ENCODE data around the gene TTLL9. TPM values are rescaled to one million over a fixed set of nuclear protein-coding genes. Genes with fewer than 3 reads are reported as not detected.
A peak's percentile ranks its signal among the peaks of the same experiment; 100 is the strongest.

Gene TTLL9
- total RNA-seq, 6 experiments from 2014 or later: not detected

GRCh38 chr20:31877684-31878083 lies 7.2 kb downstream of the TTLL9 start:
- Histone ChIP-seq H3K4me1 (no peaks in the 10 kb centered on the region), H3K4me3 (no peak overlapping the region), H3K36me3 (no peaks in the 10 kb centered on the region), H3K27ac (no peak overlapping the region), H3K9me3 (no peaks in the 10 kb centered on the region), H3K27me3 (no peaks in the 10 kb centered on the region)
- ATAC-seq (no peak), DNase-seq (no peak)
- intact Hi-C loops (cut with DNase I): no loop called here
- no peak for TF ChIP-seq CTCF (IDR thresholded peaks at IDR 0.05)
- no peak for TF ChIP-seq POLR2A (IDR thresholded peaks at IDR 0.05)

GRCh38 chr20:31879143-31879987 lies 8.9 kb downstream of the TTLL9 start:
- H3K4me3 ChIP-seq: peak overlapping the region; percentile 20 to 65 (median 56)
- H3K27me3 ChIP-seq: no peaks in the 10 kb centered on the region
- intact Hi-C loops (cut with DNase I): no loop called here
- TF ChIP-seq CTCF (IDR thresholded peaks at IDR 0.05) (no peak), POLR2A (IDR thresholded peaks at IDR 0.05) (peak; percentile 44)
- H3K27ac ChIP-seq: peak overlapping the region in 2 of 3 donors; percentile 10 to 12
- H3K4me1 ChIP-seq: no peaks in the 10 kb centered on the region
- H3K36me3 ChIP-seq: no peaks in the 10 kb centered on the region
- 6% methylated on average over 45 of the region's 45 CpGs for WGBS (ENCODE audit: insufficient coverage, low coverage, low lambda C conversion rate, missing lambda C conversion rate)
- DNase-seq: peak; percentile 96 to 97 (median 97)
- ATAC-seq: peak; percentile 97 to 99 (median 98)
- peaks cover 0 to 4% (median 0%) of the 10 kb centered on the region in 4 donors for H3K9me3 ChIP-seq

DNA sequence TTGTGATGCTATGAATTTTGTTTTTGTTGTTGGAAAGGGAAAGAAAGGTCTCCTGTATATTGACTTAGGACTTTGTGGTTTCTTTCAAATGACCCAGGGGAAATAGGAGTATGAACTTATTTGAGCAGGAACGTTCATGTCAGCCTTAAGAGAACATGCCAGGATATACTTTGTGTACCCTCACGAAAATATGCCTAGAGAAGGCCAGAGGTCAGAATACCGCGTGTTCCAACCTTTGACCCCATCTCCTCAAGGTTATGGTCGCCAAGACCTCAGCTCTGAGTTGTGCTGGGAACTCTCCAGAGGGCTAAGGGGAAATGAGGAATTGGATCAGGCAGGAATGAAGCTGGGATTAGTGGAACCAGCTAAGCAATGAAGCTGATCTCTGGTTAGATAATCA lies 11.5 kb downstream of the TTLL9 start:
- H3K27ac ChIP-seq: no peak overlapping the region
- DNase-seq: no peak
- 29% methylated on average over 5 of the region's 5 CpGs for WGBS (ENCODE audit: insufficient coverage, low coverage, low lambda C conversion rate, missing lambda C conversion rate)

GRCh38 chr20:31883829-31884228 lies 13.4 kb downstream of the TTLL9 start:
- no peaks in the 10 kb centered on the region for H3K27me3 ChIP-seq
- peaks cover 0 to 4% (median 0%) of the 10 kb centered on the region in 4 donors for H3K9me3 ChIP-seq
- H3K4me3 ChIP-seq: no peak overlapping the region
- H3K4me1 ChIP-seq: no peaks in the 10 kb centered on the region
- DNase-seq (no peak), ATAC-seq (no peak)
- TF ChIP-seq POLR2A (IDR thresholded peaks at IDR 0.05): no peak
- TF ChIP-seq CTCF (IDR thresholded peaks at IDR 0.05): no peak
- intact Hi-C loops (cut with DNase I): no loop called here
- no peak overlapping the region for H3K27ac ChIP-seq
- no peaks in the 10 kb centered on the region for H3K36me3 ChIP-seq

More for the DNA sequence above, 11.5 kb downstream of the TTLL9 start:
- no peaks in the 10 kb centered on the region for H3K36me3 ChIP-seq
- intact Hi-C loops (cut with DNase I): no loop called here
- no peak overlapping the region for H3K4me3 ChIP-seq
- H3K4me1 ChIP-seq: no peaks in the 10 kb centered on the region
- H3K27me3 ChIP-seq: no peaks in the 10 kb centered on the region
- TF ChIP-seq POLR2A (IDR thresholded peaks at IDR 0.05): no peak
- TF ChIP-seq CTCF (IDR thresholded peaks at IDR 0.05): no peak
- H3K9me3 ChIP-seq: peaks cover 0 to 4% (median 0%) of the 10 kb centered on the region in 4 donors
- no peak for ATAC-seq

Measured in right lobe of liver (tissue), 6 donors.